Hepatocyte (in vitro differentiated cells): Measurements from ENCODE around the gene GJC2.

ENCODE experiments used
- EZH2 ChIP-seq: fragments of 200-600 bp; sonication (generic); IDR thresholded peaks from 2 replicates; pipeline ENCODE4 v1.6.1; 2016; ENCODE audit warnings: antibody characterized with exemption, mild to moderate bottlenecking, borderline replicate concordance
- TF ChIP-seq, protein P1 (sequence below): fragments of 200-600 bp; sonication (generic); IDR thresholded peaks from 2 replicates; pipeline ENCODE4 v1.5.1; 2016; ENCODE audit warnings: antibody characterized with exemption, mild to moderate bottlenecking; ENCODE audit not compliant: poor library complexity

DNA sequence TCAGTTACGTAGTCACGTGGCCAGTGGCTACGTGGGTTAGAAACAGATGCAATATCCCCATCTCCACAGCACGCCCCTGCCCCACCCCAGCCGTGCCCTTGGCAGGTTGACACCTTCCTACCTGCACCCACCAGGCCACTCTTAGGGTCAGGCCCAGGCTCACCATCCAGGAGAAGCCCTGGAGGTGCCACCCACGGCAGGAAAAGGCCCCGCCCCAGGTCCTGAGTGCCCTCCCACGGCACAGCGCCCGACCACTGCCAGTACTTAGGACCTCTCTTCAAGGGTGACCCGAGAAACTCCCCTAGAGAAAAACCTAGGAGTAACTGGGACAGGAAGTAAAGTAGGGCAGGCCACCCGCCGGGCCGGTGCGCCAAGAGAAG lies 48.1 kb upstream of the GJC2 start:
- TF ChIP-seq, protein P1, sequence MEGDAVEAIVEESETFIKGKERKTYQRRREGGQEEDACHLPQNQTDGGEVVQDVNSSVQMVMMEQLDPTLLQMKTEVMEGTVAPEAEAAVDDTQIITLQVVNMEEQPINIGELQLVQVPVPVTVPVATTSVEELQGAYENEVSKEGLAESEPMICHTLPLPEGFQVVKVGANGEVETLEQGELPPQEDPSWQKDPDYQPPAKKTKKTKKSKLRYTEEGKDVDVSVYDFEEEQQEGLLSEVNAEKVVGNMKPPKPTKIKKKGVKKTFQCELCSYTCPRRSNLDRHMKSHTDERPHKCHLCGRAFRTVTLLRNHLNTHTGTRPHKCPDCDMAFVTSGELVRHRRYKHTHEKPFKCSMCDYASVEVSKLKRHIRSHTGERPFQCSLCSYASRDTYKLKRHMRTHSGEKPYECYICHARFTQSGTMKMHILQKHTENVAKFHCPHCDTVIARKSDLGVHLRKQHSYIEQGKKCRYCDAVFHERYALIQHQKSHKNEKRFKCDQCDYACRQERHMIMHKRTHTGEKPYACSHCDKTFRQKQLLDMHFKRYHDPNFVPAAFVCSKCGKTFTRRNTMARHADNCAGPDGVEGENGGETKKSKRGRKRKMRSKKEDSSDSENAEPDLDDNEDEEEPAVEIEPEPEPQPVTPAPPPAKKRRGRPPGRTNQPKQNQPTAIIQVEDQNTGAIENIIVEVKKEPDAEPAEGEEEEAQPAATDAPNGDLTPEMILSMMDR = no peak
- no peak for TF ChIP-seq EZH2
